OCI-LY3 (cell line): ENCODE measurements around the gene FNBP1.

Experiments
- EZH2phosphoT487 ChIP-seq: fragments of 200-600 bp; shearing (Covaris generic); IDR thresholded peaks from 2 replicates; pipeline ENCODE4 v1.6.1; 2018; ENCODE audit warnings: antibody characterized with exemption, mixed run types, low read depth
- TF ChIP-seq, protein P1 (sequence below): fragments of 200-600, 300-600 bp; sonication (generic); IDR thresholded peaks from 2 replicates; pipeline ENCODE4 v1.5.1; 2014; ENCODE audit warnings: antibody characterized with exemption, low read length, low read depth

DNA sequence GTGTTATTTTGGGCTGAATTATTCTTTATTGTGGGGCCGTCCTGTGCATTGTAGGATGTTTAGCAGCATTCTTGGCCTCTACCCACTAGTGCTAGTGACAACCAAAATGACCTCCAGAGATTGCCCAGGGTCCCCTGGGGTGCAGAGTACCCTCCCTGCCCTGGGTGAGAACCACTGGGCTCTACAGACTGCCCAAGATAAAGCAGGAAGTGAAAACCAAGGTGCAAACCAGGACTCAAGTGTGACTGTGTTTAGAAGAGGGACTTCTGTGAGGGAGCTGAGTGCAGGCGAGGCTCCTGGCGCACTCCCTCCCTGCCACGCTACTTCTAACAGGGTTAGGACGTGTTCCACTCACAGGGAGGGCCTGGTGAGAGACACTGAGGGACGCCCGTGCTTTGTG, 166.2 kb downstream of the FNBP1 start:
- TF ChIP-seq EZH2phosphoT487 = no peak
- TF ChIP-seq, protein P1, sequence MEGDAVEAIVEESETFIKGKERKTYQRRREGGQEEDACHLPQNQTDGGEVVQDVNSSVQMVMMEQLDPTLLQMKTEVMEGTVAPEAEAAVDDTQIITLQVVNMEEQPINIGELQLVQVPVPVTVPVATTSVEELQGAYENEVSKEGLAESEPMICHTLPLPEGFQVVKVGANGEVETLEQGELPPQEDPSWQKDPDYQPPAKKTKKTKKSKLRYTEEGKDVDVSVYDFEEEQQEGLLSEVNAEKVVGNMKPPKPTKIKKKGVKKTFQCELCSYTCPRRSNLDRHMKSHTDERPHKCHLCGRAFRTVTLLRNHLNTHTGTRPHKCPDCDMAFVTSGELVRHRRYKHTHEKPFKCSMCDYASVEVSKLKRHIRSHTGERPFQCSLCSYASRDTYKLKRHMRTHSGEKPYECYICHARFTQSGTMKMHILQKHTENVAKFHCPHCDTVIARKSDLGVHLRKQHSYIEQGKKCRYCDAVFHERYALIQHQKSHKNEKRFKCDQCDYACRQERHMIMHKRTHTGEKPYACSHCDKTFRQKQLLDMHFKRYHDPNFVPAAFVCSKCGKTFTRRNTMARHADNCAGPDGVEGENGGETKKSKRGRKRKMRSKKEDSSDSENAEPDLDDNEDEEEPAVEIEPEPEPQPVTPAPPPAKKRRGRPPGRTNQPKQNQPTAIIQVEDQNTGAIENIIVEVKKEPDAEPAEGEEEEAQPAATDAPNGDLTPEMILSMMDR = no peak
